Kidney (tissue), 14 donors: Measurements from ENCODE around the gene KAT2B. TPM values are rescaled to one million over a fixed set of nuclear protein-coding genes. Genes with fewer than 3 reads are reported as not detected.

Experiments used
- DNase-seq, 5 donors: peaks; one replicate each; pipeline ENCODE4 v3.0.0-alpha.2; 2013 to 2020
- FAIRE-seq: peaks from 2 replicates; lab custom pipeline; 2012; peaks lifted over from hg19 to GRCh38; lab: Jason Lieb, UNC
- H3K27ac ChIP-seq, 2 donors: one replicate each; pipeline ENCODE4 v1.7.0; 2013; ENCODE audit warnings: low read depth in 2 of 2, low read length in 2 of 2, inconsistent platforms in 1 of 2
- H3K27me3 ChIP-seq: one replicate; pipeline ENCODE4 v1.7.1; 2013; ENCODE audit warnings: low read length, inconsistent platforms; ENCODE audit not compliant: control insufficient read depth, insufficient read depth
- H3K36me3 ChIP-seq, 3 donors: one replicate each; pipeline versions ENCODE4 v1.7.0 to v1.7.1; 2013; ENCODE audit warnings: low read length in 3 of 3, control low read depth in 1 of 3, inconsistent platforms in 1 of 3; ENCODE audit not compliant: insufficient read depth in 3 of 3, control insufficient read depth in 2 of 3
- H3K4me1 ChIP-seq, 3 donors: one replicate each; pipeline versions ENCODE4 v1.7.0 to v1.7.1; 2013; ENCODE audit warnings: low read length in 3 of 3, inconsistent platforms in 1 of 3, low read depth in 1 of 3; ENCODE audit not compliant: control insufficient read depth in 2 of 3, insufficient read depth in 2 of 3
- H3K4me3 ChIP-seq, 3 donors: one replicate each; pipeline versions ENCODE4 v1.7.0 to v1.8.1; 2013; ENCODE audit warnings: low read length in 3 of 3, control low read depth in 1 of 3, inconsistent platforms in 1 of 3
- H3K9ac ChIP-seq, 3 donors: one replicate each; pipeline versions ENCODE4 v1.7.0 to v1.7.1; 2013; ENCODE audit warnings: low read length in 3 of 3, control low read depth in 1 of 3, inconsistent platforms in 1 of 3
- H3K9me3 ChIP-seq, 3 donors: one replicate each; pipeline versions ENCODE4 v1.7.0 to v1.7.1; 2013; ENCODE audit warnings: low read length in 3 of 3, control low read depth in 1 of 3, inconsistent platforms in 1 of 3; ENCODE audit not compliant: control insufficient read depth in 2 of 3, insufficient read depth in 1 of 3
- intact Hi-C: fragments of 100-400 bp; cut with DNase I; formaldehyde crosslinking; loops from one replicate; pipeline ENCODE4 v1.11.1; 2022
- polyA plus RNA-seq: library from polyadenylated mRNA; stranded (reverse); fragments of 350-450 nt; fragmentation: Illumina TruSeq; extraction: RNeasy Lipid Tissue Mini Kit (QIAGEN cat#74804); gene quantifications from one replicate; pipeline ENCODE4 v1.2.3, GENCODE V29; 2014; ENCODE audit warnings: low read depth, low replicate concordance; ENCODE audit not compliant: insufficient read depth
- total RNA-seq: library from RNA; stranded (reverse); fragmentation: NEBNext Ultra II Directional; extraction: Animal tissue kit (Norgen Biotek cat#: 25700); gene quantifications from one replicate; pipeline ENCODE4 v1.2.1, GENCODE V29; 2021
- TF ChIP-seq, protein P1 (sequence below): IDR thresholded peaks from 3 replicates; pipeline ENCODE4 v1.5.1; 2012; ENCODE audit warnings: mild to moderate bottlenecking, moderate library complexity, borderline replicate concordance; ENCODE audit not compliant: insufficient read depth; ENCODE audit errors: extremely low read depth
- donor health status: control.
- donor health status: control.
- donor health status: control.
- donor health status: control.
- donor health status: control.
- donor health status: DM: yes; HTN: yes; CAD: no.
- donor health status: Normal renal cell carcinoma (clear cell type).

Gene KAT2B
- total and polyA plus RNA-seq, 2 donors from 2014 or later: 9.5 to 30.1 TPM

DNA sequence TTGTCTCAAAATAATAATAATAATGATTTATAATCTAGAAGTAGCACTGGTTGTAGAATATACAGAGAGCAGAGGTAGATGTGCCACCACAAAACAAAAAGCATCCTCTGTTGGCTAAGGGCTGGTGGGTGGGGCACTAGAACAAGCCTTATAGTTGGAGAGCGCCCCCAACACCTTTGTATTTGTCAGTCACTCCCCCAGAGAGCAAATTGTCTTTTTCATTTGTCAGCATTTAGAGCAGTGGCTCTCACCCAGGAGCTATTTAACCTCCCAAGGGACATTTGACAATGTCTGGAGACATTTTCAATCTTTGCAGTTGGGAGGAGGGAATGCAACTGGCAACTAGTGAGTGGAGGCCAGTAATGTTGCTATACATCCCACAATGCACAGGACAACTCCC, 6.3 kb downstream of the KAT2B start:
- TF ChIP-seq, protein P1, sequence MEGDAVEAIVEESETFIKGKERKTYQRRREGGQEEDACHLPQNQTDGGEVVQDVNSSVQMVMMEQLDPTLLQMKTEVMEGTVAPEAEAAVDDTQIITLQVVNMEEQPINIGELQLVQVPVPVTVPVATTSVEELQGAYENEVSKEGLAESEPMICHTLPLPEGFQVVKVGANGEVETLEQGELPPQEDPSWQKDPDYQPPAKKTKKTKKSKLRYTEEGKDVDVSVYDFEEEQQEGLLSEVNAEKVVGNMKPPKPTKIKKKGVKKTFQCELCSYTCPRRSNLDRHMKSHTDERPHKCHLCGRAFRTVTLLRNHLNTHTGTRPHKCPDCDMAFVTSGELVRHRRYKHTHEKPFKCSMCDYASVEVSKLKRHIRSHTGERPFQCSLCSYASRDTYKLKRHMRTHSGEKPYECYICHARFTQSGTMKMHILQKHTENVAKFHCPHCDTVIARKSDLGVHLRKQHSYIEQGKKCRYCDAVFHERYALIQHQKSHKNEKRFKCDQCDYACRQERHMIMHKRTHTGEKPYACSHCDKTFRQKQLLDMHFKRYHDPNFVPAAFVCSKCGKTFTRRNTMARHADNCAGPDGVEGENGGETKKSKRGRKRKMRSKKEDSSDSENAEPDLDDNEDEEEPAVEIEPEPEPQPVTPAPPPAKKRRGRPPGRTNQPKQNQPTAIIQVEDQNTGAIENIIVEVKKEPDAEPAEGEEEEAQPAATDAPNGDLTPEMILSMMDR: no peak
- Histone ChIP-seq H3K4me3 (no peak overlapping the region), H3K9me3 (no peaks in the 10 kb centered on the region), H3K9ac (no peak overlapping the region), H3K4me1 (peaks cover 0 to 16% (median 12%) of the 10 kb centered on the region in 3 donors), H3K27ac (no peak overlapping the region), H3K36me3 (no peaks in the 10 kb centered on the region), H3K27me3 (no peaks in the 10 kb centered on the region)
- intact Hi-C loops: no loop called here
- FAIRE-seq: no peak
- no peak for DNase-seq

DNA sequence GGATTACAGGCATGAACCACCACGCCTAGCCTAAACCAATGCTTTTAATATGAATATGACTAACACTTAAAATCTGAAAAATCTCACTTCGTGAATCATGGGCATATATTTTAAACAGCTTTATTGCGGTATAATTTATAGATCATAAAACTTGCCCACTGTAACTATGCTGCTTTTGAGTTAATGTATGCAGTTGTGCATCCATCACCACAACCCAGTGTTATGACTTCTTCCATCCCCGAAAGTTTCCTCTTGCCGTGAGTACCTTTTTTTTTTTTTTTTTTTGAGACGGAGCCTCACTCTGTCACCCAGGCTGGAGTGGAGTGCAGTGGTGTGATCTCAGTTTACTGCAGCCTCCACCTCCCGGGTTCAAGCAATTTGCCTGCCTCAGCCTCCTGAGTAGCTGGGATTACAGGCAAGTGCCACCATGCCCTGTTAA, 7.1 kb downstream of the KAT2B start:
- Histone ChIP-seq H3K27ac (no peak overlapping the region), H3K4me1 (peaks cover 0 to 13% (median 8%) of the 10 kb centered on the region in 3 donors), H3K9ac (no peak overlapping the region), H3K27me3 (no peaks in the 10 kb centered on the region), H3K9me3 (no peaks in the 10 kb centered on the region), H3K36me3 (no peaks in the 10 kb centered on the region), H3K4me3 (no peak overlapping the region)
- no peak for DNase-seq
- TF ChIP-seq, protein P1: no peak
- intact Hi-C loops: no loop called here
- no peak for FAIRE-seq

DNA sequence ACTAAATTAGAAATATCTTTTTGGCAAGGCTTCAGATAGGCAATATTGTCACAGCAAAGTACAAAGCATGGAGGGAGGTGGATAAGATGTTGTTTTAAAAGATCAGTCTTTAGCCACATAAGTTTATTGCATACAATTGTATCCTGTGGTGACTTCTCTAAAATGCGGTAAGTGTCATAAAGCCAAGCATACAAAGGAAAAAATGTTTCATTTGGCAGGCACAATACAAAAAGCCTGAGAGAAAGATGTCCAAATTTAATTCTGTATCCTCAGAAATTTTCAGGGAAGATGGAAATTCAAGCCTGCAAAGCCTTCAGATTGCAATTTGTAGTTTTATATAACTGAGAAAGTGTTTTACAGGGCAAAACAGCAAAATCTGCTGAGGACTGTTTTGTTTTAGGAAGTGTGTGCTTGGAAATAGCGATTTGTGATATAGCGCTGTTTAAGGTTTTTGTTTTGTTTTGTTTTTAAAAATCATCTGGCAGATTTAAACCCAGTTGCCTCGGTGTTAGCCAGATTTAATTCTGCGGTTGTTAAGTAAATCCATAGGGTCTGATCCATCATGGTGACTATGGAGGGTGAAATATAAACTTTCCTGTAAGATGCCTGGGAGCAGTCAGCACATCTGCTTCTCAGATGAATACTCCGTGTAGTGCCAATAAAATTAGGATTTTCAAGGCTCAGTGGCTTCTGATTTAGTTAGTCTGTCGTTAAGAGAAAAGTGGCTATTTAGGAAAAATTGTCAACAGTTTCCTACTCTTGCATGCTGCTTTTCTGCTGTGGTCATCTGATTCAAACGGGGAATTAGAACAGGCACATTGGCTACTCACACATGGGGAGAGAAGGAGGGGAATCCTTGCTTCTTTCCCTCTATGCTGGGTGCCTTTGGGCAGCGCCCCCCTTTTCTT, 8.0 kb downstream of the KAT2B start:
- Histone ChIP-seq H3K9ac (peak overlapping the region in 2 of 3 donors; percentile 8 to 17), H3K27me3 (no peaks in the 10 kb centered on the region), H3K9me3 (no peaks in the 10 kb centered on the region), H3K4me1 (peaks cover 0 to 10% (median 6%) of the 10 kb centered on the region in 3 donors), H3K27ac (no peak overlapping the region), H3K4me3 (peak overlapping the region in 1 of 3 donors; percentile 14), H3K36me3 (no peaks in the 10 kb centered on the region)
- intact Hi-C loops: no loop called here
- TF ChIP-seq, protein P1: no peak
- DNase-seq (peak in 1 of 5 donors; percentile 25), FAIRE-seq (no peak)
